OCI-LY1 (cell line): ENCODE measurements around the gene SLC12A4.

Experiments
- CTCF ChIP-seq: fragments of 200-600 bp; sonication (generic), shearing (Covaris generic); IDR thresholded peaks from 2 replicates; pipeline ENCODE4 v1.5.1; 2017; ENCODE audit warnings: mild to moderate bottlenecking, antibody characterized with exemption, low read length, moderate library complexity, mixed read lengths
- EZH2 ChIP-seq: fragments of 200-600 bp; sonication (generic), shearing (Covaris generic); IDR thresholded peaks from 2 replicates; pipeline ENCODE4 v1.8.0; 2017; ENCODE audit warnings: borderline replicate concordance, mixed run types, mild to moderate bottlenecking, antibody characterized with exemption, low read length, moderate library complexity, mixed read lengths

GRCh38 chr16:67893743-67894399, 74.6 kb downstream of the SLC12A4 start:
- no peak for TF ChIP-seq CTCF
- no peak for TF ChIP-seq EZH2
